IPS-11a (cell line): ENCODE measurements around the gene PDSS1.

ENCODE experiments used
- H3K4me3 ChIP-seq: one replicate; pipeline ENCODE4 v1.5.1; 2013; ENCODE audit warnings: low read depth, low read length, control low read depth

Gene PDSS1

GRCh38 chr10:26698909-26699308 lies 1.4 kb downstream of the PDSS1 start:
- no peak overlapping the region for H3K4me3 ChIP-seq

- H3K4me3 ChIP-seq: no peak overlapping the region
Observed at GRCh38 chr10:26699631-26700030, 2.1 kb downstream of the PDSS1 start.

GRCh38 chr10:26700884-26701630 lies 3.6 kb downstream of the PDSS1 start:
- H3K4me3 ChIP-seq: no peak overlapping the region

- no peak overlapping the region for H3K4me3 ChIP-seq
Observed at GRCh38 chr10:26703096-26703495, 5.6 kb downstream of the PDSS1 start.

GRCh38 chr10:26703974-26704373 lies 6.5 kb downstream of the PDSS1 start:
- no peak overlapping the region for H3K4me3 ChIP-seq

- H3K4me3 ChIP-seq: no peak overlapping the region
Observed at GRCh38 chr10:26706206-26706605, 8.7 kb downstream of the PDSS1 start.

- H3K4me3 ChIP-seq: no peak overlapping the region
Observed at GRCh38 chr10:26706936-26707335, 9.4 kb downstream of the PDSS1 start.

- H3K4me3 ChIP-seq: no peak overlapping the region
Observed at GRCh38 chr10:26711324-26711723, 13.8 kb downstream of the PDSS1 start.

- H3K4me3 ChIP-seq: no peak overlapping the region
Observed at GRCh38 chr10:26714415-26715136, 17.1 kb downstream of the PDSS1 start.

- no peak overlapping the region for H3K4me3 ChIP-seq
Observed at GRCh38 chr10:26715137-26715487, 17.6 kb downstream of the PDSS1 start.

- H3K4me3 ChIP-seq: no peak overlapping the region
Observed at GRCh38 chr10:26717476-26717875, 20.0 kb downstream of the PDSS1 start.

- no peak overlapping the region for H3K4me3 ChIP-seq
Observed at GRCh38 chr10:26721561-26721960, 24.1 kb downstream of the PDSS1 start.

GRCh38 chr10:26723016-26723415 lies 25.5 kb downstream of the PDSS1 start:
- H3K4me3 ChIP-seq: no peak overlapping the region

- H3K4me3 ChIP-seq: no peak overlapping the region
Observed at GRCh38 chr10:26725837-26726727, 28.6 kb downstream of the PDSS1 start.

- no peak overlapping the region for H3K4me3 ChIP-seq
Observed at GRCh38 chr10:26727005-26727404, 29.5 kb downstream of the PDSS1 start.

- no peak overlapping the region for H3K4me3 ChIP-seq
Observed at GRCh38 chr10:26728957-26729356, 31.5 kb downstream of the PDSS1 start.

GRCh38 chr10:26729395-26729794 lies 31.9 kb downstream of the PDSS1 start:
- H3K4me3 ChIP-seq: no peak overlapping the region

- H3K4me3 ChIP-seq: no peak overlapping the region
Observed at GRCh38 chr10:26730552-26730951, 33.1 kb downstream of the PDSS1 start.

- no peak overlapping the region for H3K4me3 ChIP-seq
Observed at GRCh38 chr10:26733750-26734568, 36.5 kb downstream of the PDSS1 start.

- no peak overlapping the region for H3K4me3 ChIP-seq
Observed at GRCh38 chr10:26735435-26735834, 37.9 kb downstream of the PDSS1 start.

GRCh38 chr10:26737730-26738129 lies 40.2 kb downstream of the PDSS1 start:
- H3K4me3 ChIP-seq: no peak overlapping the region
